Myocyte (in vitro differentiated cells): ENCODE data around the gene GPX1. TPM values are rescaled to one million over a fixed set of nuclear protein-coding genes. Genes with fewer than 3 reads are reported as not detected.
"Not testable (repeated sequence)": the region's sequence is repeated elsewhere in the genome, so short reads cannot be mapped to it uniquely, and the experiment has no call there.

ENCODE experiments used
- DNase-seq: peaks from one replicate; pipeline ENCODE4 v3.0.0-alpha.2; 2012; ENCODE audit warnings: low read depth
- total RNA-seq: library from RNA; depleted of rRNA; stranded (reverse); fragments of >200 nt; gene quantifications from 2 replicates; pipeline ENCODE4 v1.2.3, GENCODE V29; 2014

GPX1 gene
- total RNA-seq, 1 donor from 2014 or later: 109 TPM

GRCh38 chr3:49358884-49359225, 702 bp upstream of the GPX1 start:
- no peak for DNase-seq

- peak; percentile 80 for DNase-seq
These were observed 523 bp downstream of the GPX1 start for GRCh38 chr3:49357443-49358216.

GRCh38 chr3:49357095-49357442, 1.1 kb downstream of the GPX1 start:
- not testable (repeated sequence) for DNase-seq

DNA sequence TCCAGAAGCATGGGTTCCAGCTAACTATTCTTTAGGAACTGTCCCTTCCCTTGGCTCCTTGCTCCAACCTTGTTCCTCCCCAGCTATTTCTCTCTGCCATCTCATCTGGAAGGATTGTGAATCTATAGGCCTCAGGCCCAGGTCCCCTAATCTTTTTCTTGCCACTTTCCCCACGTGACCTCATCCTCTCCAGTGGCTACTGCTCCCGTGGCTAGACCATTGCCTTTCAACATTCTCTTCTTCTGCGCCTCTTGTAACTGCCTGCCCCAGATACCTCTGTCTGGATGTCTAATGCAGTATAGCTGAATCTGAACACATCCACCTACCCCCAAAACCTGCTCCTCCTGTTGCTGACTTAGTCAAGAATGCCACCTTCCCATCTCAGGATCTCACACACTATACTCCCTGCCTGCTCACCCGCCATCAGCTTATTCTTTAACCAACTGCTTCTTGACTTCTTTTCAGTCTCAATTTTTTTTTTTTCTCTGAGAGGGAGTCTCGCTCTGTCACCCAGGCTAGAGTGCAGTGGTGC, 5.2 kb downstream of the GPX1 start:
- DNase-seq: no peak

GRCh38 chr3:49352281-49352680, 5.9 kb downstream of the GPX1 start:
- no peak for DNase-seq

- peak; percentile 52 for DNase-seq
These were observed 6.6 kb downstream of the GPX1 start for GRCh38 chr3:49351521-49352011.

GRCh38 chr3:49349348-49350114, 8.6 kb downstream of the GPX1 start:
- DNase-seq: no peak

- DNase-seq: not testable (repeated sequence)
These were observed 9.8 kb downstream of the GPX1 start for GRCh38 chr3:49348361-49348760.

- DNase-seq: peak; percentile 46
These were observed 11.3 kb downstream of the GPX1 start for GRCh38 chr3:49346797-49347251.

DNA sequence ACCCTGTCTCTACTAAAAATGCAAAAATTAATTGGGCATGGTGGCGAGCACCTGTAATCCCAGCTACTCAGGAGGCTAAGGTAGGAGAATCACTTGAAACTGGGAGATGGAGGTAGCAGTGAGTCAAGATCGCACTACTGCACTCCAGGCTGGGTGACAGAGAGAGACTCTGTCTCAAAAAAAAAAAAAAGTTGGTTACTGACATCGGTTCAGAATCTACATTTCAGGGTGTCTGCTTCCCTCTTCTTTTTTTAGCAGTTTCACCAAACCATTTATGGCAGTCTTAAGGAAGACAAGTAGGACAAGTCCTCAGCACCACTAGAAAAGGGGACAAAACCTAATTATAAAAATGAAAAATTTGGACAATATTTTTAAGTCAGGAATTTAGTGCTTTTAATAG, 15.0 kb downstream of the GPX1 start:
- DNase-seq: no peak

GRCh38 chr3:49341996-49342395, 16.2 kb downstream of the GPX1 start:
- DNase-seq: no peak

DNA sequence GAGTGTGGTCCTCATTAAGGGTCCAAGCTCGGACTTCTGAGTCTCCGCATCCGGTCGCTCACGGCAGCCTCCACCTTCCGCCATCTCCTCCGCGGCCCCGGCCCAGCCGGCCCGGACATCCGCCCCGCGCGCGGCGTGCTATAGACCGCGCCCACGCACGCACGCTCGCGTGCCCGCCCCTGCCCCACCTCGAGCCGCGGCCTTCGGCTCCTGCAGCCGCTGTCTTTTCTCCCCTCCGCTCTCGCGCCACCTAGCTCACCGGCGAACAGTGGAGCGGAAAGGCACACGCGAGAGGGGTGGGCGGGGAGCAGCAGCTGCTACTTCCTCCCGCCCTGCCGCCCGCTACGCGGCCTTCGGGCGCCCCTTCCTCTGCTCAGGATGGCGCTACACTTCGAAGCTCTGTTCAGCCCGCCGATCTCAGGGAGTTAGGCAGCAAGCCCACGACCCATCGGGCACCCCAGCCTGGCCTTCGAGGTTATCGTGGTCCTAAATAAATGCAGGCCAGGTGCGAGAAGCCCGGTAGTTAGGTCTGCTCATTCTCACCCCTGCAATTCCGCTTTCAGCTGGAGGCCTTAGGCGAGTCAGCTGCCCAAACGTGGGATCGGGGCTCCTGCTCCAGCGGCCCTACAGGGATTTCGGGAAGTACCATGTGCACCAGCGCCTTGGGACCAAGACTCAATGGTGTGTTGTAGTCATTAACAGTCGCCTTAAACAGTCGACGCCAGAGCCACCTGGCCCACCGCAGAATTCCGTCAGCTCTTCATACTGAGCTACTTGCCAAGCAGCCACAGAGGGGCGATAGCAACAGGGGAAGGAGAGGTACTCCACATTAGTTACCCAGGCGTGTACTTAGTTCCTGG, 18.0 kb downstream of the GPX1 start, which contains the start of gene USP4:
TSS of gene USP4 (minus strand) at position 113 of the 860 bp plus-strand sequence. CDS start at position 84, 29 bp downstream.
- peak; percentile 91 for DNase-seq

- no peak for DNase-seq
These were observed 18.6 kb downstream of the GPX1 start for GRCh38 chr3:49339581-49339940.

GRCh38 chr3:49333916-49334633, 24.1 kb downstream of the GPX1 start:
- no peak for DNase-seq

- DNase-seq: no peak
These were observed 25.1 kb downstream of the GPX1 start for GRCh38 chr3:49333091-49333490.

- DNase-seq: no peak
These were observed 29.0 kb downstream of the GPX1 start for GRCh38 chr3:49329186-49329585.

DNA sequence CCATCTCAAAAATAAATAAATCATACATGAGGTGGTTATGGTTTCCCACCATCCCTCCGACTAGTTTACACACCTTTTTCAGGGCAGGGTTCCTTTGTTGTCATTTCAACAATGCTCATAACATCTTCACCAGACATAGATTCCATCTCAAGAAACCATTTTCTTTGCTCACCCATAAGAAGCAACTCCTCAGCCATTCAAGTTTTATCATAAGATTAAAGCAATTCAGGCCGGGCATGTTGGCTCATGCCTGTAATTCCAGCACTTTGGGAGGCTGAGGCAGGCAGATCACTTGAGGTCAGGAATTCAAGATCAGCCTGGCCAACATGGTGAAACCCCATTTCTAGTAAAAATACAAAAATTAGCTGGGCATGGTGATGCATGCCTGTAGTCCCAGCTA, 29.8 kb downstream of the GPX1 start:
- not testable (repeated sequence) for DNase-seq

DNA sequence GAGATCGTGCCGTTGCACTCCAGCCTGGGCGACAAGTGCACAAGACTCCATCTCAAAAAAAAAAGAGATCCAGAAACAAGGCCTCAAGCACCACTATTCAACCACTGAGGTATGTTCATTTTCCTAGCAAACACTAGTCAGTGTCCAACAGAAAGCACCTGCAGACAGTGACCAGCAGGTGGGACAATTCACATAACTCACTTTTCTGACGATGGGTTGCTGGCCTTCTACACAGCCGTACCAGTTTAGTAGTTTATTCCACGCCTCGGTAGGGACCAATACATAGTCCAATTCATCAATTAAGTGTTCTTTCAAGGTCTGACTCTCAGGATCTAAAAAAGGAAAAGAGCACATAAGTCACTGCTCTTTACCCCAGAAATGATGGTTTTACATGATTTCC, 30.7 kb downstream of the GPX1 start:
- DNase-seq: no peak

DNA sequence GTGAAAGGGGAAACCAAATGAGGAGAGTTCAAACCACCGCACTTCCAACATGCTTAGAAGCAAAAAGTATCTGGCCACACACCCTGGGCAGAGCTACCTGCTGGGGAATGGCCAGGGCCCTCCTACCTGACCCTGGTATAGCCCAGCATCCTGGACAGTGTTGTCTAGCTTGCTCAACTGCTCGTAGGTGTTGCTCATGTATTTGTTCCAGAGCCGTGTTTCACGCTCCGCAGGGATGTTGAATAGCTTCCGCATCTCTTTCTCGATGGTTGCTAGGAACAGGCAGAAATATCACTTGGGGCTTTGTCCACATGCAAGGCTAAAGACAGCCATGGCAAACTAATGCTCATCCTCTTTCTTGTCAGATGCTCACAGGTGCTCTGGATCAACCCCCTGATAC, 33.4 kb downstream of the GPX1 start:
- DNase-seq: no peak

- no peak for DNase-seq
These were observed 41.3 kb downstream of the GPX1 start for GRCh38 chr3:49316696-49317457.
